MM.1S (cell line): Measurements from ENCODE around the gene ADARB1.

Experiments
- DNase-seq: peaks from one replicate; pipeline ENCODE4 v3.0.0-alpha.2; 2015
- H2AFZ ChIP-seq: fragments of 300-600 bp; sonication (generic); 2 replicates; pipeline ENCODE4 v1.6.0; 2016; ENCODE audit warnings: antibody characterized with exemption, low read length
- H3F3A ChIP-seq: fragments of 300-600 bp; sonication (generic); 2 replicates; pipeline ENCODE4 v1.6.1; 2016; ENCODE audit warnings: mild to moderate bottlenecking, antibody characterized with exemption, low read length, moderate library complexity, mixed read lengths; ENCODE audit not compliant: insufficient read depth
- H3K27ac ChIP-seq: fragments of 300-600 bp; sonication (generic); 2 replicates; pipeline ENCODE4 v1.5.1; 2016; ENCODE audit warnings: mild to moderate bottlenecking, low read length
- H3K27me3 ChIP-seq: fragments of 300-600 bp; sonication (generic); replicated peaks from 2 replicates; pipeline ENCODE4 v1.6.0; 2016; ENCODE audit warnings: low read length; ENCODE audit not compliant: insufficient read depth
- H3K36me3 ChIP-seq: fragments of 300-600 bp; sonication (generic); replicated peaks from 2 replicates; pipeline ENCODE4 v1.6.1; 2016; ENCODE audit warnings: mild to moderate bottlenecking, low read length, mixed read lengths; ENCODE audit not compliant: insufficient read depth
- H3K4me1 ChIP-seq: fragments of 300-600 bp; sonication (generic); 2 replicates; pipeline ENCODE4 v1.6.1; 2016; ENCODE audit warnings: low read length, mixed read lengths
- H3K4me2 ChIP-seq: fragments of 300-600 bp; sonication (generic); 2 replicates; pipeline ENCODE4 v1.6.0; 2016; ENCODE audit warnings: low read depth, low read length
- H3K4me3 ChIP-seq: fragments of 300-600 bp; sonication (generic); 2 replicates; pipeline ENCODE4 v1.5.1; 2016; ENCODE audit warnings: low read length, mixed read lengths
- H3K79me2 ChIP-seq: fragments of 300-600 bp; sonication (generic); 2 replicates; pipeline ENCODE4 v1.6.1; 2016; ENCODE audit warnings: mixed run types, low read length, mixed read lengths
- H3K9ac ChIP-seq: fragments of 300-600 bp; sonication (generic); 2 replicates; pipeline ENCODE4 v1.6.1; 2016; ENCODE audit warnings: low read length, mixed read lengths
- H3K9me2 ChIP-seq: fragments of 300-600 bp; sonication (generic); replicated peaks from 2 replicates; pipeline ENCODE4 v1.6.1; 2016; ENCODE audit warnings: mild to moderate bottlenecking, low read length, mixed read lengths; ENCODE audit not compliant: insufficient read depth
- H3K9me3 ChIP-seq: fragments of 300-600 bp; sonication (generic); replicated peaks from 2 replicates; pipeline ENCODE4 v1.6.1; 2016; ENCODE audit warnings: mild to moderate bottlenecking, low read length, mixed read lengths; ENCODE audit not compliant: insufficient read depth
- H4K20me1 ChIP-seq: fragments of 300-600 bp; sonication (generic); 2 replicates; pipeline ENCODE4 v1.6.1; 2016; ENCODE audit warnings: mild to moderate bottlenecking, low read length, moderate library complexity, mixed read lengths; ENCODE audit not compliant: insufficient read depth
- EZH2 ChIP-seq: fragments of 300-600 bp; sonication (generic); optimal IDR thresholded peaks from 2 replicates; pipeline ENCODE3; 2017; ENCODE audit warnings: low read depth, mild to moderate bottlenecking, antibody characterized with exemption, low read length, mixed read lengths
- EZH2phosphoT487 ChIP-seq: fragments of 300-600 bp; sonication (generic); IDR thresholded peaks from 2 replicates; pipeline ENCODE4 v1.6.1; 2018; ENCODE audit warnings: antibody characterized with exemption, low read length
- TF ChIP-seq, protein P1 (sequence below): fragments of 300-600 bp; sonication (generic); IDR thresholded peaks from 2 replicates; pipeline ENCODE4 v1.5.1; 2016; ENCODE audit warnings: antibody characterized with exemption, low read length, mixed read lengths

The ADARB1 gene

DNA sequence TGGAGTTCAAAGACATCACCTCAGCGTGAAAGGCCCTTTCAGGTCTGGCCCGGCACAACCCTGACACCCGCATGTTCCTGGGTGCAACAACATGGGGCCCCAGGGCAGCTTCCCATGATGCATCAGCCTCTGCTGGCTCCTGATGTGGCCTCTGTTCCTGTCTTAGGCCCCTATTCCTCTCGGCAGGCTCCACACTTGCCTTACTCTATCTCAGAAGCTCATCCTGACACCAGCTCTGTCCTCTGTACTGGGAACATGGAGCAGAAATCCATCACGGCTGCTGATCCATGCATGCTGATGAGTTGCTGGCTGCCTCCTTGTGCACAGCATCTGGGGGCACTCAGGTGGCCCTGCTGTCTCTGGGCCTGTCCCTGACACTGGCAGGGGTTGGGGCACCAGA is 74.6 kb downstream of the ADARB1 start:
- TF ChIP-seq, protein P1, sequence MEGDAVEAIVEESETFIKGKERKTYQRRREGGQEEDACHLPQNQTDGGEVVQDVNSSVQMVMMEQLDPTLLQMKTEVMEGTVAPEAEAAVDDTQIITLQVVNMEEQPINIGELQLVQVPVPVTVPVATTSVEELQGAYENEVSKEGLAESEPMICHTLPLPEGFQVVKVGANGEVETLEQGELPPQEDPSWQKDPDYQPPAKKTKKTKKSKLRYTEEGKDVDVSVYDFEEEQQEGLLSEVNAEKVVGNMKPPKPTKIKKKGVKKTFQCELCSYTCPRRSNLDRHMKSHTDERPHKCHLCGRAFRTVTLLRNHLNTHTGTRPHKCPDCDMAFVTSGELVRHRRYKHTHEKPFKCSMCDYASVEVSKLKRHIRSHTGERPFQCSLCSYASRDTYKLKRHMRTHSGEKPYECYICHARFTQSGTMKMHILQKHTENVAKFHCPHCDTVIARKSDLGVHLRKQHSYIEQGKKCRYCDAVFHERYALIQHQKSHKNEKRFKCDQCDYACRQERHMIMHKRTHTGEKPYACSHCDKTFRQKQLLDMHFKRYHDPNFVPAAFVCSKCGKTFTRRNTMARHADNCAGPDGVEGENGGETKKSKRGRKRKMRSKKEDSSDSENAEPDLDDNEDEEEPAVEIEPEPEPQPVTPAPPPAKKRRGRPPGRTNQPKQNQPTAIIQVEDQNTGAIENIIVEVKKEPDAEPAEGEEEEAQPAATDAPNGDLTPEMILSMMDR, result no peak
- TF ChIP-seq EZH2 (no peak), EZH2phosphoT487 (no peak)
- no peaks in the 10 kb centered on the region for H4K20me1 ChIP-seq

DNA sequence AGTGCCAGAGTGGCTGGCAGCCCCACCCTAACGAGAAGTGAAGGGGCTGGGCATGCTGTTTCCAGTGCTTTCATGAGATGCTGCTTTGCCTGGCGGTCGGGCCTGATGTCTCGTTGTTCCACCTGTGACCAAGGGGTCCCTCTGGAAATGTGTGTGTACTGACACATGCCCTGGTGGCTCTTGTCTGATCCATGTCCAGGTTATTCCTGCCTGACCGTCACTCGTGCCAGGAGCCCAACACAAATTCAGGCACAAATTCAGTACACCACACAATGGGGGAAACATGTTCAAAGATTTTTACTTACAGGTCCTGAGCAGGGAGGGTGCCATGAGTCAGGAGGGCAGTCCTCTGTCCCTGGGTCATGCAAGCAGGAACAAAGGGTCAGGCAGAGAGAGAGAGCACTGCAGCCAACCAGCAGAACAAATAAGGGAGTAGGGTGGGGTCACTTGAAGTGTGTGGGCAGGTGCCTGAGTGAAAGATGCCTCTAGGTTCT is 76.3 kb downstream of the ADARB1 start:
- no peaks in the 10 kb centered on the region for H3K4me1 ChIP-seq
- no peak overlapping the region for H3K9ac ChIP-seq
- no peak for TF ChIP-seq EZH2phosphoT487
- TF ChIP-seq, protein P1, result no peak
- no peak overlapping the region for H3K4me2 ChIP-seq
- H3F3A ChIP-seq, result no peaks in the 10 kb centered on the region
- no peak overlapping the region for H2AFZ ChIP-seq
- no peaks in the 10 kb centered on the region for H3K79me2 ChIP-seq
- no peaks in the 10 kb centered on the region for H3K9me2 ChIP-seq
- H3K4me3 ChIP-seq, result no peak overlapping the region
- H4K20me1 ChIP-seq, result no peaks in the 10 kb centered on the region
- H3K36me3 ChIP-seq, result no peaks in the 10 kb centered on the region
- peaks cover 92% of the 10 kb centered on the region for H3K27me3 ChIP-seq
- no peaks in the 10 kb centered on the region for H3K9me3 ChIP-seq
- no peak overlapping the region for H3K27ac ChIP-seq
- no peak for DNase-seq

More for the DNA sequence above, 74.6 kb downstream of the ADARB1 start:
- no peak for DNase-seq
- Histone ChIP-seq H3K4me3 (no peak overlapping the region), H3K4me2 (no peak overlapping the region), H3K9me3 (no peaks in the 10 kb centered on the region), H3K36me3 (no peaks in the 10 kb centered on the region), H3K79me2 (no peaks in the 10 kb centered on the region), H3K9me2 (no peaks in the 10 kb centered on the region), H3K27me3 (peaks cover 98% of the 10 kb centered on the region), H3K9ac (no peak overlapping the region), H3F3A (no peaks in the 10 kb centered on the region), H3K4me1 (no peaks in the 10 kb centered on the region), H3K27ac (no peak overlapping the region), H2AFZ (no peak overlapping the region)

DNA sequence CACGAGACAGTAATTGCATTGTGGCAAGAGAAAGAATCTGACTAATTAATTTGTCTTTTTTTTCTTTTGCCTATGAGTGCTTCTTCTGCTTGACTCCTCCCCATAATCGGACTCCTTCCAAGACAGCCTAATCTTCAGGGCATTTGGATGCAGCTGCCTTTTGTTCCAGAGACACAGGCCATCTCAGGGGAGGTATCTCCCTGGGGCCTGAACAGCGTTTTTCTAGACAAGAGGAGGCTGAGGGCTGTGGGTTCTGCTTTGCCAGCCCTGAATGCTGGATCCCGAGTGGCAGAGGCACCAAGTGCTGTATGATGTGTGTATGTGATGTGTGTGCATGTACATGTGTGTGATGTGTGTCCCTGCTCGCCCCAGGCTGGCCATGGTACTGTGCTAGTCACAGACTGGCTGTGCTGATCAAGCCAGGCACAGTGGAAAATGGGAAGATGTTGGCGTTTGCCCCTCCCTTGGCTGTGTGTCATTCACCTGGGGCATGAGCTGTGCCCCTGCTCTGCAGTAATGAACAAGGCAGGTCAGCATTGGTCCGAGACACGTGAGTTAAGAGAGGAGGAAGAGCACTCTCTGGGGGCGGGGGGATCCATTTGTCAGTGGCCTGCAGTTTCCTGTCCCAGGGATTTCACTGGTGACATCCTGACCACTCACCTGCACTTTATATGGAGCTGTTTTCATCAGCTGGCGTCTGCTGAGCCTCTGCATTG is 77.2 kb downstream of the ADARB1 start:
- H3K9me2 ChIP-seq, result no peaks in the 10 kb centered on the region
- H3F3A ChIP-seq, result no peaks in the 10 kb centered on the region
- peaks cover 85% of the 10 kb centered on the region for H3K27me3 ChIP-seq
- no peak for TF ChIP-seq EZH2phosphoT487
- TF ChIP-seq, protein P1, result no peak
- no peak for TF ChIP-seq EZH2
- H3K4me2 ChIP-seq, result no peak overlapping the region
- H3K9ac ChIP-seq, result no peak overlapping the region
- H3K9me3 ChIP-seq, result no peaks in the 10 kb centered on the region
- H3K36me3 ChIP-seq, result no peaks in the 10 kb centered on the region
- no peak overlapping the region for H3K4me3 ChIP-seq
- H3K79me2 ChIP-seq, result no peaks in the 10 kb centered on the region
- no peak for DNase-seq
- H3K27ac ChIP-seq, result no peak overlapping the region
- H2AFZ ChIP-seq, result no peak overlapping the region
- H3K4me1 ChIP-seq, result no peaks in the 10 kb centered on the region
- no peaks in the 10 kb centered on the region for H4K20me1 ChIP-seq
